H4 (cell line): ENCODE results near the gene SERINC2. TPM values are rescaled to one million over a fixed set of nuclear protein-coding genes. Genes with fewer than 3 reads are reported as not detected.
A peak's percentile ranks its signal among the peaks of the same experiment; 100 is the strongest.
"Not testable (repeated sequence)": the region's sequence is repeated elsewhere in the genome, so short reads cannot be mapped to it uniquely, and the experiment has no call there.

Source experiments
- DNase-seq: peaks from one replicate; pipeline ENCODE4 v3.0.0-alpha.2; 2015; ENCODE audit warnings: low spot score
- total RNA-seq: library from RNA; depleted of rRNA; stranded (reverse); fragments of >200 nt; shearing (Covaris generic); gene quantifications from 2 replicates; pipeline ENCODE4 v1.2.3, GENCODE V29; 2014; rRNA removed

SERINC2 gene
- total RNA-seq, 1 experiment from 2014 or later = 15.0 TPM

GRCh38 chr1:31470794-31471315 lies 57.8 kb downstream of the SERINC2 start:
- no peak for DNase-seq

- peak; percentile 38 for DNase-seq
Observed at GRCh38 chr1:31471452-31472313, 58.7 kb downstream of the SERINC2 start.

DNA sequence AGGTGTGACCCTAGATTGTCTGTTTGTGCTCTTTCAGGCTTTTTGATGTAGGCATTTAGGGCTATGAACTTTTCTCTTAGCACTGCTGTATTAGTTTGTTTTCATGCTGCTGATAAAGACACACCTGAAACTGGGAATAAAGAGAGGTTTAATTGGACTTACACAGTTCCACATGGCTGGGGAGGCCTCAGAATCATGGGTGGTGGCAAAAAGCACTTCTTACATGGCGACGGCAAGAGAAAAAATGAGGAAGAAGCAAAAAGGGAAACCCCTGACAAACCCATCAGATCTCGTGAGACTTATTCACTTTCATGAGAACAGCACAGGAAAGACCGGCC lies 59.3 kb downstream of the SERINC2 start:
- not testable (repeated sequence) for DNase-seq

GRCh38 chr1:31472673-31473072 lies 59.7 kb downstream of the SERINC2 start:
- DNase-seq = not testable (repeated sequence)

DNA sequence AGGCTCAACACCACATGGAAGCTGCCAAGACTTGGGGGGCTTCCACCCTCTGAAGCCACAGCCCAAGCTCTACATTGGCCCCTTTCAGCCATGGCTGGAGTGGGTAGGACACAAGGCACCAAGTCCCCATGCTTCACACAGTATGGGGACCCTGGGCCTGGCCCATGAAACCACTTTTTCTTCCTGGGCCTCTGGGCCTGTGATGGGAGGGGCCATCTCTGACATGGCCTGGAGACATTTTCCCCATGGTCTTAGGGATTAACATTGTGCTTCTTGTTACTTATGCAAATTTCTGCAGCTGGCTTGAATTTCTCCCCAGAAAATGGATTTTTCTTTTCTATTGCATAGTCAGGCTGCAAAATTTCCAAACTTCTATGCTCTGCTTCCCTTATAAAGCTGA lies 60.5 kb downstream of the SERINC2 start:
- not testable (repeated sequence) for DNase-seq

DNA sequence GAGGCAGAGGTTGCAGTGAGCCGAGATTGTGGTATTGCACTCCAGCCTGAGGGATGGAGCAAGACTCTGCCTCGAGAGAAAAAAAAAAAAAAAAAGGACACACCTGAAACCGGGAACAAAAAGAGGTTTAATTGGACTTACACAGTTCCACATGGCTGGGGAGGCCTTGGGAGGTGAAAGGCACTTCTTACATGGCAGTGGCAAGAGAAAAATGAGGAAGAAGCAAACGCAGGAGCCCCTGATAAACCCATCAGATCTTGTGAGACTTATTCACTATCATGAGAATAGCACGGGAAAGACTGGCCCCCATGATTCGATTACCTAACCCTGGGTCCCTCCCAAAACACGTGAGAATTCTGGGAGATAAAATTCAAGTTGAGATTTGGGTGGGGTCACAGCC lies 61.6 kb downstream of the SERINC2 start:
- not testable (repeated sequence) for DNase-seq

GRCh38 chr1:31476891-31477846 lies 64.2 kb downstream of the SERINC2 start:
- peak; percentile 32 for DNase-seq

- no peak for DNase-seq
Observed at GRCh38 chr1:31478167-31478566, 65.2 kb downstream of the SERINC2 start.

GRCh38 chr1:31479811-31480210 lies 66.8 kb downstream of the SERINC2 start:
- no peak for DNase-seq

- DNase-seq = not testable (repeated sequence)
Observed at GRCh38 chr1:31480426-31480825, 67.4 kb downstream of the SERINC2 start.

DNA sequence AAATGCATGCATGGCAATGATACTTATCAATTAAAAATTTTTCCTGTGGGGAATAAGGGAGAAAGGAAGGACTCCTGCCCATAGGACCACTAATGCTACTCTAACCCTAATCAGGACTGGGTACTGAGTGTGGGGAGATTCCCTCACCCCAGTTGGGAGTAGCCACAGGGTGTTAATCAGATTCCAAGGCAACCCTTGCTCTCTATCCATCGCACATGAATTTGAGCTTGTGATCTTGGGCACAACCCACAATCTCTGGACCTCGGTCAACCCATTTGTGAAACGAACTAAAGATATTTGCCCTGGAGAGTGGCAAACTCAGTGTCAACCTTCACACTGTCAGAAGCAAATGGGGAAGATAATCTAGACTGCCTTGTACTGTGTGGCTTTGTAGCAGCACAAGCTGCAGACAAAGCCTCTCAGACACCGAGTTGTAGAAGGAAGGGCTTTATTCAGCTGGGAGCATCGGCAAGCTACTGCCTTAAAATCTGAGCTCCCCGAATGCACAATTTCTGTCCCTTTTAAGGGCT lies 69.5 kb downstream of the SERINC2 start:
- no peak for DNase-seq

GRCh38 chr1:31483012-31483946 lies 70.3 kb downstream of the SERINC2 start:
- peak; percentile 24 for DNase-seq

Other genes with a start within 250 kb of the SERINC2 start
- gene NKAIN1, start 173.3 kb upstream of the SERINC2 start, total RNA-seq = 0.68 and 0.76 TPM in 2 replicates
- gene SNRNP40, start 116.4 kb upstream of the SERINC2 start, total RNA-seq = 134 and 141 TPM in 2 replicates
- 33.6 and 50.2 TPM in 2 replicates for gene ZCCHC17, start 116.2 kb upstream of the SERINC2 start, total RNA-seq
- not detected in 2 replicates for gene FABP3, start 40.1 kb upstream of the SERINC2 start, total RNA-seq
- 0.23 and 0.90 TPM in 2 replicates for gene TINAGL1, start 163.3 kb downstream of the SERINC2 start, total RNA-seq
- gene HCRTR1, start 204.5 kb downstream of the SERINC2 start, total RNA-seq = not detected in 2 replicates
- gene PEF1, start 231.7 kb downstream of the SERINC2 start, total RNA-seq = 94.3 and 94.6 TPM in 2 replicates